Fibroblast of skin of right biceps (primary cell): ENCODE data around the gene IL1R1.
A peak's percentile ranks its signal among the peaks of the same experiment; 100 is the strongest.

Experiments used
- DNase-seq: peaks from one replicate; pipeline ENCODE4 v3.0.0-alpha.2; 2013

Gene IL1R1

DNA sequence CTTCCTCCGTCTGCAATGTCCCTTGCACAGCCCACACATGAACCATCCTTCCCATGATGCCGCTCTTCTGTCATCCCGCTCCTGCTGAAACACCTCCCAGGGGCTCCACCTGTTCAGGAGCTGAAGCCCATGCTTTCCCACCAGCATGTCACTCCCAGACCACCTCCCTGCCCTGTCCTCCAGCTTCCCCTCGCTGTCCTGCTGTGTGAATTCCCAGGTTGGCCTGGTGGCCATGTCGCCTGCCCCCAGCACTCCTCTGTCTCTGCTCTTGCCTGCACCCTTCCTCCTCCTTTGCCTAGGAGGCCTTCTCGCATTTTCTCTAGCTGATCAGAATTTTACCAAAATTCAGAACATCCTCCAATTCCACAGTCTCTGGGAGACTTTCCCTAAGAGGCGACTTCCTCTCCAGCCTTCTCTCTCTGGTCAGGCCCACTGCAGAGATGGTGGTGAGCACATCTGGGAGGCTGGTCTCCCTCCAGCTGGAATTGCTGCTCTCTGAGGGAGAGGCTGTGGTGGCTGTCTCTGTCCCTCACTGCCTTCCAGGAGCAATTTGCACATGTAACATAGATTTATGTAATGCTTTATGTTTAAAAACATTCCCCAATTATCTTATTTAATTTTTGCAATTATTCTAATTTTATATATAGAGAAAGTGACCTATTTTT, 35.4 kb downstream of the IL1R1 start:
- no peak for DNase-seq

DNA sequence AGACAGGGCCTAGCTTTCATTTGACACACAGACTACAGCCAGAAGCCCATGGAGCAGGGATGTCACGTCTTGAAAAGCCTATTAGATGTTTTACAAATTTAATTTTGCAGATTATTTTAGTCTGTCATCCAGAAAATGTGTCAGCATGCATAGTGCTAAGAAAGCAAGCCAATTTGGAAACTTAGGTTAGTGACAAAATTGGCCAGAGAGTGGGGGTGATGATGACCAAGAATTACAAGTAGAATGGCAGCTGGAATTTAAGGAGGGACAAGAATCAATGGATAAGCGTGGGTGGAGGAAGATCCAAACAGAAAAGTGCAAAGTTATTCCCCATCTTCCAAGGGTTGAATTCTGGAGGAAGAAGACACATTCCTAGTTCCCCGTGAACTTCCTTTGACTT, 36.5 kb downstream of the IL1R1 start:
- DNase-seq = no peak

DNA sequence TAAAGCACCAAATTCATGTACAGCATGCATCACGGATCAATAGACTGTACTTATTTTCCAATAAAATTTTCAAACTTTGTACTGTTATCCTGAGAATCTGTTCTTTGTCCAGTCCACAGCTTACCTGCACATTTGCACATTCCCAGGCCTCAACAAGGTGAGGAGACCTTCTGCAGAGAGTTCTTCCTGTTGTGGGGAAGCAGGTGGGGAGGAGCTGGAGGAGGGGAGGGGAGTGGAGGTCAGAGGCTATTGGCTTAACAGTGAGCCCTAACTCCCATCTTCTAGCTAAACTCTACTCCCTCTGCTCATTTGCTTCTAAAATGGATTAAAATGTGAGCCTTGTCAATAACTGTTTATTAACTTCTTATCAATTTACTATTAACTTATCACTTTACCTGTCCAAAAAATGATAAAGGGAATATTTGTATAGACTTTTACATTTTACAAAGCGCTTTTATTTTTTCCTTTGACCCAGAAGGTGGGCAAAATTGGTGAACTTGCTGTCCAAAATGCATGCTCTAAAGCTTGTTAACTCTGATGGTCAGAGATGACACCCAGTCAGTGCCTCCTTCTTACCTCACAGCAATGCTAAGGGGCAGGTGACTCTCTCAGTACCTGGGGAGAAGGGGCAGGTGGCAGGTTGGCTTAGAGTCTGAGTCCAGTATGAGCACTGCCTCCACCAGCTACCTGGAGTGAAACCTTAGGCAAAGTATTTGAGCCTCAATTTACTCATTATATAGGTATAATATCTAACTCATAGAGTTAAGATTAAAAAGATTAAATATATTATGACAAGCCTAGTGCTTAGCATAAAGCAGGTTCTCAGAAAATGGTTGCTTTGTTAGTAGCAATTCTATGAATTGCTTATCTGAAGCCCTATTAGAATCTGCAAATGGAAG, 37.5 kb downstream of the IL1R1 start:
- no peak for DNase-seq

DNA sequence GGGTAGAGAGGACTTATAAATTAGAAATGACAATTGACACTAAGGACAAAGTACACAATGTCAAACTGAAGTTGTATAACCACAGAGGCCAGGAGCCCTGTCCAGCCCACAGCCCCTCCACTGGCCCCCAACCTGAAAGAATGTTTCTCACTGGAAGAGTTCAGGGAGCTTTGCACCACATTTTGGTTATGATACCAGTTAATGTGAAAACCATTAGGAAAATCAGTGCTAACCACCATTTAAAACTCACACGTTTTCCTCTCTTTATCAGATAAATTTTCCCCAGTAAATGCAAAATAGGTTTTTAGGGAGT, 38.1 kb downstream of the IL1R1 start:
- DNase-seq = no peak

DNA sequence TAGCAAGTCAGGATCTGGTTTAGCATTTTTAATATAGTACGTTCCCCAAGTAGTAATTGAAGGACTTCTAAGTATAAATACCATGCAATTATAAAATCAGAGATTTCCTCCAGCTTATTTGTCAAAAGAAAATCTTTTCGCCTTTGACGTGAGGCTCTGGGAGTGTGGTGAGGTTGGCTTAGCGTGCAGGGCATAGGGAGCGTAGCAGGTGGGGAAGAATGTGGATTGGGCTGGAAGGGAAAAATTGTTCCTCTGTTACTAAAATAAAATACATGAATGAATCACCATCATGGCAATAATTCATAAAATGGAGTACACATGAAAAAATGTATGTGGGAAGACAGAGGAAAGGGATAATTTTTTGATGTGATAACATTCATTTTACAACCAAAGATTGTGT, 38.8 kb downstream of the IL1R1 start:
- peak; percentile 33 for DNase-seq

DNA sequence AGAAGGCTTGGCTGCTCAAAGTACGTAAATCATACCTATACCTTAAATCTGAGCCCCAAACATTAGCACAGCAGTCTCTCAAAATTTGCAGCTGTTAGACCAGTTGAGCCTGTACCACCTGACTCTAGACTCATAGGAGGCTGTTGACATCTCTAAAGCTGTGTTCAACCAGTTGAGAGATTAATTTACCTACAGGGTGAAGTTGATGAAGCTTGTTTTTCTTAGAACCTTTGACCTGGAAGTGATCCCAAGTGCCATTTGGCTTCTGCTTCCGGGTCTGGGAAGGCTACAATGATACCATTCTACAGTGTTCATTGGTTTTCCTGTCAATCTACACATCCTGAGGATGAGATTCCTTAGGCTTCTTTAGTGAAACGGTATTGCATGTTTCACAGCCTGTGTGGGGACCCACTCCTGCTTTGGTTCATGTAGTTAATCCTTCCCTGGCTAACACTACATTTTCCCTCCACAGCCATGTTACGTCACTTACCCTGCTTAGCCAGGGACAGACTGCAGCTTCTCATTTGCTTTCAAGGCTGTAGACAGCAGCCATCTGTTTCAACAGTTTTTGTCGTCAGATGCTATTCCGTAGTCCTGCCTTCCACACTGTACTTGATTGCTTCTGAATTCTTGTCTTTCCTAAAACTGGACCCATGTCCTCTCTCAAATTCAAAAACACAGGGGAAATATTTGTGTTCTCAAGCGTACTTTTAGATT, 39.5 kb downstream of the IL1R1 start:
- DNase-seq = peak; percentile 11

DNA sequence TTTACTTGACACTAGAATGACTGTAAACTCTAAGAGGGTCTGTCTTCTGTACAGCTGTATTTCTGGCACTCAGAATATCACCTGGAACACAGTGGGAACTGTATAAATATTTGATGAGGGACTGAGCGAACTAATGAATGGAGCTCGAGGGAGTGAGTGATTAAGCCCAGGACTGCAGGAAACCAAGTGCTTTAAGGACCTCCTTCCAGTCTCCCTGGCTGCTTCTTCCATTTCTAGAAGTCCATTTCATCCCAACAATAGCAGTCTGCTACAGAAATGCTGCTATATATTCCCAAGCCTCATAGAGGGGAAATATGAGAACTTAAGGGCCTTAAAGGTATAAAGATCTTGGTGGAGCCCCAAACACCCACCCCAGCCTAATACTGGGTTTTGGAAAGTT, 41.5 kb downstream of the IL1R1 start:
- DNase-seq = no peak

DNA sequence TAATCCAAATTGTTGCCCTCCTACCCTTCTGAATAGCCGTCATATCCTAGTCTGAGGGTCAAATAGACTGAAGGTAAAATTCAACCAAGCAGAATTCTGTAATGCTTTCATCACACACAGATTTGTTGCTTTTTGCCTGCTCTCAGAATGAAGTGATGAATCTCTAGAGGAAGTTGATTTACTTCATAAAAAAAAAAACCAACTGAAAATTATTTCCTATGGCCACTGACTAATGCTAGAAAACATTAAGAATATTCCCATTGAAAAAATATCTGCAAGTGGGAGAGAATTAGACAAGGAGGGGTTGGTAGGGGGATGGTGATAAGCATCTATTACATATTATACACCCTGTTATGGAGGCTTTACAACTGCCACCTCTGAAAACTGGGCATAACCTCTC, 42.0 kb downstream of the IL1R1 start:
- peak; percentile 59 for DNase-seq

DNA sequence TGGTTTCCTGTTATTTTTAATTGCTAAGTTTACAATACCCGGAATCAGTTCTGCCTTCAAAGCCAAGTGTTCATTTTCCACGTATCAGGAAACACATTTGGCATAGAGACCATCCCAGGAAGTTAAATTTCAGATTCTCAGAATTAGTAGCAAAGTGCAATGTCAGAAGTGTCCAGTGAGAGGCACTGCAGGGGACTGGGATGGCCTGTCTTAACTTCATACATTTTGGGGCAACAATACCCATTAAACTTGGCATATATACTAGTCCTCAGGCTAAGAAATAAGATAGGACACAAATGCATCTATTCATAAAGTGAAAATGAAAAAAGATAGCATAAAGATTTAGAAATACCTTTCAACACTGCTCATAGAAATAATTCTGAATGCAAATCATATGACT, 42.8 kb downstream of the IL1R1 start:
- no peak for DNase-seq

DNA sequence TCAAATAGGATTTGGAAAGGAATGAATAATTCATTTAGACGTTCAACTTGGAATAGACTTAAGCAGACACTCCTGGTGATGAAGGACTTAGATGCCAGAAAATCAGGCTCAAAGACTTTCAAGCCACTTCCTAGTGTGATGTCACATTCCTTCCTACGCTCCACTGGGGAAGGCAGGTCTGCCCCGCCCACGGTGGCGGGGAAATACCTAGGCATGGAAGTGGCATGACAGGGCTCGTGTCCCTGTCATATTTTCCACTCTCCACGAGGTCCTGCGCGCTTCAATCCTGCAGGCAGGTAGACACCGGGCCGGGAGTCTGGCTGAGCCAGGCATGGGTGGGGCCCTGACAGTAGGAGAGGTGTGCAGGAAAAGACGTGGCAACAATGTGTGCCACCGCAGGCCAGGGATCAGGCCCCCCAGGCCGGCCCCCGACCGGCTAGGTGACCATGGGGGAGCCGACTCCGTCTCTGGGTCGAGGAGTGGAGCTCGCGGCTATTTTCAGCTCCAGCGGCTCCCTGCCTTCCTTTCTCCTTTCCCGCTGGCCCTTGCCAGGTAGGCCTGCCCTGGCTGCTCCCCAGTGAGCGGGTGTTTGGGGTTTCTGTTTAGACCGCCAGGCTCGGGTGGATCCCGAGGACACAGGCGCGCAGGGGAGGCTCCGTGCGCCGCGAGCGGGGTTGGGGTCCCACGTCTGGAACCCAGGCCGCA, 44.4 kb downstream of the IL1R1 start, which contains the start of gene IL1RL2:
Gene IL1RL2, plus strand, starts transcription at position 233 of the 705 bp plus-strand sequence. CDS start 845 bp downstream, outside the sequence.
- no peak for DNase-seq

DNA sequence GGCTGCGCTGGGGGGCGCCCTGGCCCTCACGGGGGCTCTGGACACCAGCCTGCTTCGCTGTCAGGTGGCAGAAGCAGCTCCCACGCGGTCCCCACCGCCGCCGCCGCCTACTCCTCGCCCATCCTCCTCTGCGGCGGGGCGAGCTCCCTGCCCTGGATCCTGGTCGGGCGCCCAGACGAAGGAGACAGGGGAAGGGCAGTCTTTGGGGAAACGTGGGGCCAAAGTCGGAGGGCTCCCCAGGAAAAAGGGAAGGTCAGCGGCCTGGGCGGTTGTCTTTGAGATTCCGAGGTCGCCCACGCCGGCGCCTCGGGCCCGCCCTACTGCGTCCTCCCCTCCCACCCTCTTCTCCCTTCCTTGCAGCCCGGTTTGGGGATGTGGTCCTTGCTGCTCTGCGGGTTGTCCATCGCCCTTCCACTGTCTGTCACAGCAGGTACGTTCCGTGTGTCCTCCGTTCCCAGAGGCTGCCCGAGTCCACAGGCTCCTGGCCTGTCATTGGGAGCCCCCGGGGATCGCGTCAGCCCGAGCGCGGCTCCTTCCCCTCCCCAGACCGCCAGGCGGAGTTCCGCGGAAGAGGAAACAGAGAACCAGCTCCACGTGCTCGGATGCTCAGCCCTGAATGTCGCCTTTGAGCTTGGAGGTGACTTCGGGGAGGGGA, 45.1 kb downstream of the IL1R1 start:
- DNase-seq = peak; percentile 64

DNA sequence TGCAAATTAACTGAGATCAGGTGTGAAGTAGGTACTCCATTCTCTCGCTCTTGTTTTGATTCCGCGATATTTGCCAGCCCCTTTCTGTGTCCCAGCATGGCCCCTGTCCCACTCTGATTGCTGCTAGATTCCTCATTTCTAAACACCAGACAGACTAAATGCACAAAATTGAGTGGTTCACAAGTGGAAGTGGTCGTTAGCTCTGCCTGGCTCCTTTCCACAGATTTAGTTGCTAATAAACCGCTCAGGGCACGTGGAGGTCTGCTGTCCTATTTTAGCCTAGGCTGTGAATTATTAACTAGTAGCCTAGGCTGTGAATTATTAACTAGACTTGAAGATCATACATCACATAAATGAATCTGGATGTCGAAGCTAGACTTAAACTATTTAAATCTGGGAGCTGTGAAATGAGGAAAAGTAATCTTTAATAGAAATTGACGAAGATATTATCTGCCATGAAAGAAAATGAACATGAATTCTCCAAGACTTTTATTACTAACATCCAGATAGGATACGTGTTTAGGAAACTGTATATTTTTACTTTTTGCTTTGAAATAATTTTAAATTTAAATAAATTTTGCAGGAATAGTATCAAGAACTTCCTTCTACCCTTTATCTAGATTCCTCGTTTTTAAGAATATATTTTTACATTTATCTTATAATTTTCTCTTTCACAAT, 48.0 kb downstream of the IL1R1 start:
- no peak for DNase-seq

DNA sequence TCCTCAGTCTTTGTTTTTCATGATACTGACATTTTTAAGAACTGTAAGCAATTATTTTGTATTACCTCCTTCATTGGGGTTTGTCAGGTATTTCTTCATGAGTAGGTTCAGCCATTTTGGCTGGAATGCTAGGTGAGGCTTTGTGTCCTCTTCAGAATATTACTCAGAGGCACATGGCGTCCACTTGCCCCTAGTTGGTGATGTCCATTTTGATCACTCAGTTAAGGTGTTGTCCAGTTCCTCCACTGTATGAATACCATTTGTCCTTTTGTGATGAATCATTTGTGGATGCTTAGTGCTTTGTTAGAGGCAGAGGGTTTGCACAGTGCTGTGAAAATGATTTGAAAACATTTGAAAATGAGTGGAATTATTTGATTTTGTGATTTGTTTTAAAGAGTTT, 49.0 kb downstream of the IL1R1 start:
- DNase-seq = no peak

DNA sequence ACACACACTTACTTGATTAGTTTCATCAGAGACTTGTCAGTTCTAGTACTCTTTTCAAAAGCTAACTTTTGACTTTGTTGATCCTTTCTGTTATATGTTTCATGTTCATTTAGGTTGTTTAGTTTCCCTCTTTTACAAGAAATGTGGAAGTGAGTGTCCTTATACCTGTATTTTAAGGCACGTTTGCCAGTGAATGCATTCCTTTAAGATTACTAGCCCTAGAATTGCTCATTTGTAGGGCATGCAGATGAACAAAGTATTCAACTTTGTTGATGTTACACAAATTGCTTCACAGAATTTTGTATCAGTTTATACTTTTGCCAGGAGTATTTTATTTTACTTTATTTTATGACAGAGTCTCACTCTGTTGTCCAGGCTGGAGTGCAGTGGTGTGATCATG, 50.5 kb downstream of the IL1R1 start:
- DNase-seq = peak; percentile 41

DNA sequence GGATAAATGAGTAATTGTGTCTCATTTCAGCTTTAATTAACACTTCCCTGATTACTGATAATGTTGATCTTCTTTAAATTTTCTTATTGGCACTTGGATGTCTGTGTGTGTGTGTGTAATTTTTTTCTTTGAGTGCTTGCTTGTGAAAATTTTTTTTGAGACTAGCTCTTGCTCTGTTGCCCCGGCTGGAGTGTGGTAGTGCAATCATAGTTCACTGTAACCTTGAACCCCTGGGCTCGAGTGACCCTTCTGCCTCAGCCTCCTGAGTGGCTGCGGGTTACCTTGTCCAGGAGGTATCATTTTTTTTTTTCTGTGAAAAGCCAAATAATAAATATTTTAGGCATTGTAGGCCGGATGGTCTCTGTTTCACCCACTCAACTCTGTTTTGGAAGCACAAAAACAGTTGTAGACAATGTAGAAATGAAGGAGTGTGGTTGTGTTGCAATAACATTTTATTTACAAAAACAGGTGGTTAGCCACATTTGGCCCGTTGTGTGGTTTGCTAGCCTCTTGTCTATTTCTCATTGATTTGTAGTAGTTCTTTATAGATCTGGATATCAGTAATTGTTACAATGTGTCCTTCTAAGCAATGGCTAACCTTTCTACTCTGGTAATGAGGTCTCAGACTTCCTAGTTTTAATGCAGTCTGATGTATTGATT, 52.2 kb downstream of the IL1R1 start:
- no peak for DNase-seq

DNA sequence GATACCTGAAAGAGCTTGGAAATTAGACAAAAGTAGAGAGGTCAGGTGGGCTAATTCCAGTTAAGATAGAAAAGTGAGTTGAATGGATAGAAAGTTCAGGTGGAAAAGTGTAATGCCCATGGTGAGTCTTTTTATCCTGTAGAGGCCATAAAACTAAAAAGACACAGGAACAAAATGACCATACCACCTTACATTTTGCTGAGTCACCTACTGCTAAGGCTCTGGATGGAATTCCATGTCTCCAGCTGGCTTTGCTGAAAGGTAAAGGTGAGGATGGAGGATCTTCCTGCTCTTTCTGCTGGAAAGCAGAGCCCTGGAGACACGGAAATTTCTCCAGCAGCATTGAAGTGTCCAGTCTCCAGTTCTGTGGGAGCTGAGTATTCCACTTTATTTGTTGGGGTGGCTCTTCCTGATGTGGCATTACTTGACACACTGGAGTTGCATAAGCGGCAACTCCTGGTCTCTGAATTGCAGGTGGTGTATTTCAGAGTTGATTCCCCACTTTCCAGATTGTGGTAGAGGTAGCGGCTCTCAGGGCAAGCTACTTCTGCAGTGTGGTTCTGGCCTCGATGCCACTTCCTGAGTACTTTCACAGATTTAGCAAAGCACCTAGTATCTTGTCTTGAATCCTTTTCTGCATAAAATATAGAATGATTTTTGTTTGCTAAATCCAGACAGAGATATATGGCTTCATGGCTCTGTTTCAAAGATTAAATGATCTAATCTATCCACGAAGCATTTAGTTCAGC, 55.0 kb downstream of the IL1R1 start:
- no peak for DNase-seq

DNA sequence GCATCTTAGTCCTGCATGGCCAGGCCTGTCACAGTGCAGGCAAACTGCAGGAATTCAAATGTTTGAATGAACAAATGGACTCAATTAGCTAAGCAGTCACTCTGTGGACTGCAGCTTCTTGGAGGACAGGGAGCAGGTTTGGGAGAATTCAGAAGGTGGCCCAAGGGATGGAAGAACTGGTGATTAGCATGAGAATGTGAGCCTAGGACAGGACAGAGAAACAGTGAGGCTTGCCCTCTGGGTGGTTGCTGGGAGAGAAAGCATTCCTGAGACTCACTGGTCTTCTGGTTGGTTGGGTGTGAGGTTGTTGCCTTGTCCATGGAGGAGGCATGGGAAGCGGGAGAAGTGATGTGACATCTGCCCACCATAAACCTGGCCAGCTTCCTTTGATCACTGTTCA, 58.0 kb downstream of the IL1R1 start:
- DNase-seq = no peak

DNA sequence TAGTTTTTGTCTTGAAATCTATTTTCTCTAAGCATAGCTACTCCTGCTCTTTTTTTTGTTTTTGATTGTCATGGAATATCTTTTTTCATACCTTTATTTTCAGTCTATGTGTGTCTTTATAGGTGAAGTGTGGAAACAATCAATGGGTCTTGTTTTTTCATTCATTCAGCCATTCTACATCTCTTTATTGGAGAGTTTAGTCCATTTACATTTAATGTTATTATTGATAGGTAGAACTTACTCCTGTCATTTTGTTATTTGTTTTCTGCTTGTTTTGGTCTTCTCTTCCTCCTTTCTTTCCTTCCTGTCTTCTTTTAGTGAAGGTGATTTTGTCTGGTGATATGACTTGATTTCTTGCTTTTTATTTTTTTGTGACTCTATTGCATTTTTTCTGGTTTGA, 62.1 kb downstream of the IL1R1 start:
- DNase-seq = no peak

DNA sequence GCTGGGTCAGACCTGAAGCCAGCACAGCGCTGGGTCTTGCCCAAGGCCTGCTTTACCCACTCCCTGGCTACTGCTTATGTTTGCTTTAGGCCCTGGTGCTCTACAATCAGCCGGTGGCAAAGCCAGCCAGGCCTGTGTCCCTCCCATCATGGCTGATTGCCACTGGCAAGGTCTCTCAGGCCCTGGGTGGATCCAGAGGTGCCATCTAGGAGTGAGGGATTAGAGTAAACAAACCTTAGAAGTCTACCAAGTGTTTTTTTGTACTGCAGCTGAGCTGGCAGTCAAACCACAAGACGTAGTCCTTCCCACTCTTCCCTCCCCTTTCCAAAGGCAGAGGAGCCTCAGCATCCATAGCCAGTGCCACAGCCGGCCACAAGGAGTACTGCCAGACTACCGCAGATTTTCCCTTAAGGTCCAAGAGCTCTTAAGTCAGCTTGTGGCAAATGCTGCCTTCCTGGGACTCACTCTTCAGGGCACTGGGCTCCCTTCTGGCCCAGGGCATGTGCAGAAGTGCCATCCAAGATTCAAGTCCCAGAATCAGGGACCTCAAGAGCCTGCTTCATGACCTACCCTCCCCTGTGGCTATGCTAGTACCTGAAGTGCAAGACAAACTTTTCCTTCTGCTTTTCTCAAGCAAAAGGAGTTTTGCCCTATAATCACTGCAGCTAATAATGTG, 64.3 kb downstream of the IL1R1 start:
- DNase-seq = no peak

DNA sequence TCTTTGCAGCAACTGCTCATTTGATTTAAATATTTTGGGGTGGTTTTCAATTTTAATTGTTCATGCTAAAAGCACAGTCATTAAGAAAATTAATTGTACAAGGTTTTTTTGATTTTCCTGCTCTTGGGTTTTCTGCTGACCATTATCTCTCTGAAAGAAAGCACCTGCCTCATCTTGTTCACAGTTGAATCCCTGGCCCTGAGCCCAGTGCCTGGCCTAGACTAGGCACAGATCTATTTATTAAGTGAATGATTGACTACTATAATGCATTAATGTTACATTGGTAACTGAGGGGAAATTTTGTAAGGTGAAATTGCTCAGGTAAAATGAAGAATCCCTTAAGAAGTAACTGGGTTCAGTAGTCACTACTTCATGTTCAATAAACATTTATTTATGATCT, 66.2 kb downstream of the IL1R1 start:
- DNase-seq = no peak
